GM18861 (cell line): ENCODE measurements around the gene RSPO3.
A peak's percentile ranks its signal among the peaks of the same experiment; 100 is the strongest.

Experiments
- ATAC-seq: cut with Tn5 transposase; IDR thresholded peaks from one replicate; pipeline ENCODE4 v1.9.1; 2021; ENCODE audit not compliant: unreplicated experiment

The RSPO3 gene

DNA sequence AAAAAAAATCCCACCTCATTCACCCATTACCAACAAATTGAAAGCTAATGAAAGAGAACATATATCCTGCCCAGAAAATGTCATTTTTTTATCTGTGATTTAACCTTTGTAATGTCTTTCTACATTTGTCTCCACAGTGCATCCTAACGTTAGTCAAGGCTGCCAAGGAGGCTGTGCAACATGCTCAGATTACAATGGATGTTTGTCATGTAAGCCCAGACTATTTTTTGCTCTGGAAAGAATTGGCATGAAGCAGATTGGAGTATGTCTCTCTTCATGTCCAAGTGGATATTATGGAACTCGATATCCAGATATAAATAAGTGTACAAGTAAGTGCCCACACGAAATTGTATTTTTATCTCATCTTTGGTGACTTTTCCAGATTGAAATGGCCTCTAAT, 30.0 kb downstream of the RSPO3 start:
- ATAC-seq, result no peak

GRCh38 chr6:127154509-127154908, 36.0 kb downstream of the RSPO3 start:
- ATAC-seq, result no peak

DNA sequence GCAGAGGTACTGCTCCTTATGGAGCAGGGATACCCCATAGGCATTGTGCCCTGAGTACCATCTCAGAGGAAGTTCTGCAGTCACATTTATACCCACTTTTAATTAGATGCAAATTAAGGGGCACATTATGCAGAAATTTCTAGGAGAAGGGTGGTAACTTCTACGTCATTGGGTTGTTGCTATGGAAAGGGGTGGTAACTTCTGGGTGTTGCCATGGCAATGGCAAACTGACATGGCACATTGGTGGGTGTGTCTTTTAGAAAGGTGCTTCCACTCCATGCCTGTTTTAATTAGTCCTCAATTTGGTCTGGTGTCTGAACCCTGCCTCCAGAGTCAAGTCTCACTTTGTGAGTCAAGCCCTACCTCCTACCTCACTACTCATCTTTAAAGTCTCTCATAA, 42.0 kb downstream of the RSPO3 start:
- no peak for ATAC-seq

GRCh38 chr6:127162836-127163235, 44.4 kb downstream of the RSPO3 start:
- no peak for ATAC-seq

DNA sequence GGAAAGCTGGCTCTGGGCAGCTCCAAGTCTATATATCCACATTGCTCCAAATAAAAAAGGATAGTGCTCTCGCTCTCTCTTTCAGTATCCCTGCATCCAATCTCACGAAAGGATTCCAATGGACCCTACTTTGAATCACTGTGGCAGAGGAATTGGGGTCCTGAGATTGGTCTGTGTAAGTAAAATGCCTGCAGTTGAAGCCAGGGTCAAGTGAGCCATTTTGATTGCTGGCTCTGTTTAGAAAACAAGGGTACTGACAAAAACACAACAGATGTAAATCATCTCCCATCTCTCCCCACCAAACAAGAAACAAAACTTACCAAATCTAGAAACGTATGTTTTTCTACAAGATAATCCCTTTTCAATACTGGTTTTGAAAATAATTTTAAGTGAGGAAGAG, 45.6 kb downstream of the RSPO3 start:
- ATAC-seq, result no peak

- ATAC-seq, result no peak
Observed at GRCh38 chr6:127164565-127164964, 46.1 kb downstream of the RSPO3 start.

DNA sequence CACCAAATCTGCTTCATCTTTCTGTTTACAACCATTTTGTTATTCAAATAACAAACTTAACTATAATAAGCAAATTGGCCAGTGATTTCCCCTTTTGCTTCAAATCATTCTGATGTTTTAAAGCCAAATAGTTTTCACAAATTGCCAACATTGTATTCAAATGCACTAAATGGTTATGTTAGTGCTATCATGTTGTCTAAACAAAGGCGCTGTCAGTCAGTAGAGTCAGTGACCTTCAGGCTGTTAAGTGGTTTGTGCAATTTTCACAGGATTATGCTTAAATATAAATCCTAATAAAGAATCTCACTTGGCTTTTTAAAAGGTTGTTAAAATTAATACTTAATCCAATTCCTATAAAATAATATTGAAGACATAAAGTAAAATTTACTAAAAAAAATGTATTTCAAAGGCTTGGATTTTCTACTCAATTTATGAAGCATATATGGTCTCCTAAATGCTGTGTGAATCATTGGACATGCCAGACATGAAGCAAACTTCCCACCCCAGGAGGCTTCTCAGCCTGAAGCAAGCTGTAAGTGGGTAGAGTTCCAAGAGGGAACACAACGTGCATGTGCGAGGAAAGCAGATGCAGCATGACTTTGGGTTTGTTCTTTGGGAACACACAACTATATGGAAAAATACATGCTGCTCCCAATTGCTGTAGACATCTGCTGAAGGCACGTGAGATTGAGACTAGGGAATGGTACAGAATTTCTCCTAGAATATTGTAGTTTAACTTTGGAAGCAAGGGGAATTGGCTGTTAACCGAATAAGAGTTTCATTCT, 54.9 kb downstream of the RSPO3 start:
- ATAC-seq, result no peak

- ATAC-seq, result no peak
Observed at GRCh38 chr6:127176146-127176545, 57.7 kb downstream of the RSPO3 start.

DNA sequence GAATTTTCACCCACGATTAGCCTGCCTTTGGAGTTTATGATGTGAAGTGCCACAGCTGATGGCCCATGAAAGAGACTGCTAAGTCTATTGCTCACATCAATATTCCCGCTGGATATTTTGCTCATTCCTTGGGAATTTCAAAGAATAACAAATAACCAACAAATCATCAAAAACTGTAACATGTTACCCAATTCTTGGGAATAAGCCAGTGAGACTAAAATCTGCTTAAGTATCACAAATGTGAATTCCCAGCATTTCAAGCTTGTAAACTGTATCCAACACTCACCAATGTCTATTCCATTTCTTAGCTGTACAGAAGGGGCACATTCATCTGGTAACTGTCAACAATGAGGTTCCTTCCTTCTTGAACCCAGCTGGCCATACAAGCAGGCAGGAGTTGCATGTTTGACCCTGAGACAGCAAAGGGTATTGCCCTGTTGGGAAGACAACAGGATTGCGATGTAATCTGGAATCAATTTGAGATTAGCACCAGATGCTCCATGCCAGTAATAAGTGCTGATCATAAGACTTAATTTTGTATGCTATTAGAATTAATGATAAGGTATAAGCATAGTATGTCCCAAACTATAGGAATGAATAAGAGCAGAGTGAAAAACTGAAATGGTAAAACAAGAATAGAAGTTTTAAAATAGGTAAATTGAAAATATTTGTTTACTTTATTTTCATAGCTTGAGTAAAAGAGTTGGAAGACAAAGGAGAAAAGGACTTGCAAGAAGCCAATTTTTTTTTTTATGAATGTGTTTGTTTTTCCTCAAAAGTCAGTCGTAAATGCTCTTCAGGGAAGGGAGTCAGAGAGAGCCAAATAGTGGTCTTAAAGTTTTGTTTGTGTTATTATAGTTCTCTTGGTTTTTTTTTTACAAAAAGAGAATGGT, 58.8 kb downstream of the RSPO3 start:
- ATAC-seq, result no peak

DNA sequence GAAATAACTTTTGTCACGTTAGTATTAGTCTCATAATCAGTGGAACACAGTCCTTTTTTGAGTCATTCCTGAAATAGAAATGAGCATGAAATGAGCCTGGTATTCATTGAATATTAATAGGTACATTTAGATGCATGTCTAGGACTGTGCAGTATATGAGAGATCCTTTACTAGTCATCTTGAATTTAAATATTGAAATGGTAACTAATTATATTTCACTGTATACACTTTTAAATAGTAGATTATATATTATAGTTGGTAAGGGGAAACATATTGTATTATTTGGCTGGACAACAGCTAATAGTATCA, 59.4 kb downstream of the RSPO3 start:
- ATAC-seq, result no peak

DNA sequence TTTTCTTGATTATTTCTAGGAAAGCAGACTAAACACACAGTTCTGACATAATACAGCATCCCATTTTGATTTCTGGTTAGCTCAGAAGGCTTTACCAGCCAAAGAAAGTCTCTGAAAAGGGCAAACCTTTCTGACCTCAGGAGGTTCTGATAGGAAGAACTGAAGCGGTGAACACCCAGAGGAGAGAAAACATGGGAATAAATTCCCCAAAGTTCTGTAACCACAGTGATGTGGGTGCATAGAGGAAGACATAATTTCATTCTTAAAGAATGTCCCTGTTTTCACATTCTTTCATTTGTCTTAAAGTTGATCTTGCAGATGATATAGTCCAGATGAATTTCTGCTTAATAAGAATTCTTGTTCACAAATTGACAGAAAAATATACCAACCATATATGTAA, 60.3 kb downstream of the RSPO3 start:
- ATAC-seq, result no peak

GRCh38 chr6:127180426-127180825, 62.0 kb downstream of the RSPO3 start:
- no peak for ATAC-seq

DNA sequence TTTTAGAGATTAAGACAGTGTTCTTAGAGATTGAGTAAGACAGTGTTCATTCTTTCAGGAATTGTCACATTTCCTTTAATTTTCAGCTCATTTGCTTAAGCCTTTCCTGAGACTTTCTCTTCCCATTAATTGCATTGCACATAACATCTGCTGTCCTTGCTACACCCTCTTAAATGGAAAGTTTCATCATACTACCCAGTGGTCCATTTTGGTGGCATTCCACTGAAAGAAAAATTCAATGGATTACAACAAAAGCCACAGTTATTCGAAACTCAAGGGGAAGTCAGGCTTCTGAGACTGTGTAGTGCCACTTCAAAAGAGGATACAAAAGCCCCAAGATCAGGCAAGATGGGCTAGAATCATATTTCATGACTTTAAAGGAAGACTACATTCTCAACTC, 64.0 kb downstream of the RSPO3 start:
- ATAC-seq, result no peak

DNA sequence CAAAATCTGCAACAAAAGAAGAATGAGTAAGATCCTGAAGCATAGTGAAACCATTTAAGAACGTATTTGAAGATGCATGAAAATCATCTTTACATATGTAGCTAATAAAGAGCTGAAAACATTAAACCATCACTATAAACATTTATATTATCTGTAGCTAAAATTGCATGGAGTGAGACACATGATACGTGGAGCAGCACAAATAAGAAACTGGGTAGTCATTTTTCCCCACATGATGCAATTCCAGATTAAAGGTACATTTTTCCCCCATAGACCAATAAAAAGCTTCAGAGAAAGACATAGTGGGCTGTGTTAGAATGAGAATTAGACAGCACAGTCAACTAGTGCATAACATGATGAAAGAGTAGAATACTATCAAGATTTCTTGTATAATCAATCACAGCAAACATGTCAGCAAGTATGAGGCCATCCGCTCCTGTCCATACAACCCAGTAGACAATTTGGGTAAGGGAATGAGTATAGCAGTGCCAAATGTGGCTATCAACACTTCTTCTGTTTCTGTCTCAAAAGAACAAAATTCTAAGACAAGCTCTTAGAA, 67.0 kb downstream of the RSPO3 start:
- no peak for ATAC-seq

GRCh38 chr6:127186889-127187288, 68.4 kb downstream of the RSPO3 start:
- peak; percentile 57 for ATAC-seq

- no peak for ATAC-seq
Observed at GRCh38 chr6:127188744-127189143, 70.3 kb downstream of the RSPO3 start.

- ATAC-seq, result peak; percentile 39
Observed at GRCh38 chr6:127190552-127190951, 72.1 kb downstream of the RSPO3 start.

DNA sequence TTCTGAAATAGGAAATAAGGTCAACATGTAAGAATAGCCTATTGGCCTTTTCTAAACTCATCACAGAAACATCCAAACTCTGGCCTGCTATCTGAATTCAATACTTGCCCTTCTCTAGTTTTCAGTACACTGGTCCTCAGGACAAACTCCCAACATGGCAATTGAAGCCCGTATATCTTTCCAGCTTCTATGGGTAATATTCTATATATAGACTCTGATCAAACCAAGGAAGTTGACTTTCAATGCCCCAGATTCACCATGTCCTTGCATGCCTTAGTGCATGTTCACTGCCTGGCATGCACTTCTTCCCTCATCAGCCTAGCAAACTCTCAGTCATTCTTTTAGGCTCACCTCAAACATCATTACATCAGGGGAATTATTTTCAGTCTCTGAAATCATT, 73.2 kb downstream of the RSPO3 start:
- ATAC-seq, result no peak

GRCh38 chr6:127192911-127193541, 74.6 kb downstream of the RSPO3 start:
- no peak for ATAC-seq

DNA sequence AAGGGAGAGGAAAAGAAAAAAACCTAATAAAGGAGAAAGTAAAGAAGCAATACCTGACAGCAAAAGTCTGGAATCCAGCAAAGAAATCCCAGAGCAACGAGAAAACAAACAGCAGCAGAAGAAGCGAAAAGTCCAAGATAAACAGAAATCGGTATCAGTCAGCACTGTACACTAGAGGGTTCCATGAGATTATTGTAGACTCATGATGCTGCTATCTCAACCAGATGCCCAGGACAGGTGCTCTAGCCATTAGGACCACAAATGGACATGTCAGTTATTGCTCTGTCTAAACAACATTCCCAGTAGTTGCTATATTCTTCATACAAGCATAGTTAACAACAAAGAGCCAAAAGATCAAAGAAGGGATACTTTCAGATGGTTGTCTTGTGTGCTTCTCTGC, 77.4 kb downstream of the RSPO3 start:
- ATAC-seq, result no peak

- no peak for ATAC-seq
Observed at GRCh38 chr6:127198549-127198948, 80.1 kb downstream of the RSPO3 start.

- no peak for ATAC-seq
Observed at GRCh38 chr6:127199470-127199869, 81.0 kb downstream of the RSPO3 start.
